VCaP (cell line): ENCODE results near the gene MAGEB17.
"Not testable (repeated sequence)": the region's sequence is repeated elsewhere in the genome, so short reads cannot be mapped to it uniquely, and the experiment has no call there.

ENCODE experiments used
- H3K27ac ChIP-seq: fragments of 450-650 bp; 2 replicates; pipeline ENCODE4 v1.5.1; 2017
- TF ChIP-seq, protein P1 (sequence below): fragments of 450-650 bp; conservative IDR thresholded peaks from 2 replicates; pipeline ENCODE4 v1.5.1; 2017; ENCODE audit warnings: mild to moderate bottlenecking, moderate library complexity

MAGEB17 gene

DNA sequence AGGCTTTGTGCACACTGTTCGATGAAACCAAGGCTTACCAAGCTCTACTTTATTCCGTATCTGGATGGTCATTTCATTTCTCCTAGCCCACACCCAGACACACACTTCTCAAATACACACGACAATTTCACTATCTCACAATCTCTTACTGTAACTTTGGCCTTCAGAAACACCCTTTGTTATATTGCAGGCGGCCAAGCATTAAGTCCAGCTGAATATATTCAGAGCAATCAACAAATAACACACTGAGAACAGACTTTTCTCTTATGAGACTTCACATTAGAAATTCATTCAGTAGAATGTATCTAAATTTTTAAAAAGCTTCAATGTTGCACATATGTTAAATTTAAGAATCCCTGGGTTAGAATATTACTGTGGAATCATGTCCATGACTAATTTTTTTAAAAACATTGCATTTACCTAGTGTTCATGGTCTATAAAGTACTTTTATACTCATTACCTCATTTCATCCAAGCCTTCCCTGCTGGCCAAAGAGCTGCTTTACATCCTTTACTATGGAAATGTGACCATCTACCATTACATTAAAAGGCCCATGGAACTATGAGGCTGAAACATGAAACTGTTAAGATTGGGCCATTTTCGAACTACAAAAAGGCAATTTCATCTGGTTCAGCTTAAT lies 10.5 kb upstream of the MAGEB17 start:
- no peak overlapping the region for H3K27ac ChIP-seq
- TF ChIP-seq, protein P1, sequence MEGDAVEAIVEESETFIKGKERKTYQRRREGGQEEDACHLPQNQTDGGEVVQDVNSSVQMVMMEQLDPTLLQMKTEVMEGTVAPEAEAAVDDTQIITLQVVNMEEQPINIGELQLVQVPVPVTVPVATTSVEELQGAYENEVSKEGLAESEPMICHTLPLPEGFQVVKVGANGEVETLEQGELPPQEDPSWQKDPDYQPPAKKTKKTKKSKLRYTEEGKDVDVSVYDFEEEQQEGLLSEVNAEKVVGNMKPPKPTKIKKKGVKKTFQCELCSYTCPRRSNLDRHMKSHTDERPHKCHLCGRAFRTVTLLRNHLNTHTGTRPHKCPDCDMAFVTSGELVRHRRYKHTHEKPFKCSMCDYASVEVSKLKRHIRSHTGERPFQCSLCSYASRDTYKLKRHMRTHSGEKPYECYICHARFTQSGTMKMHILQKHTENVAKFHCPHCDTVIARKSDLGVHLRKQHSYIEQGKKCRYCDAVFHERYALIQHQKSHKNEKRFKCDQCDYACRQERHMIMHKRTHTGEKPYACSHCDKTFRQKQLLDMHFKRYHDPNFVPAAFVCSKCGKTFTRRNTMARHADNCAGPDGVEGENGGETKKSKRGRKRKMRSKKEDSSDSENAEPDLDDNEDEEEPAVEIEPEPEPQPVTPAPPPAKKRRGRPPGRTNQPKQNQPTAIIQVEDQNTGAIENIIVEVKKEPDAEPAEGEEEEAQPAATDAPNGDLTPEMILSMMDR: no peak

DNA sequence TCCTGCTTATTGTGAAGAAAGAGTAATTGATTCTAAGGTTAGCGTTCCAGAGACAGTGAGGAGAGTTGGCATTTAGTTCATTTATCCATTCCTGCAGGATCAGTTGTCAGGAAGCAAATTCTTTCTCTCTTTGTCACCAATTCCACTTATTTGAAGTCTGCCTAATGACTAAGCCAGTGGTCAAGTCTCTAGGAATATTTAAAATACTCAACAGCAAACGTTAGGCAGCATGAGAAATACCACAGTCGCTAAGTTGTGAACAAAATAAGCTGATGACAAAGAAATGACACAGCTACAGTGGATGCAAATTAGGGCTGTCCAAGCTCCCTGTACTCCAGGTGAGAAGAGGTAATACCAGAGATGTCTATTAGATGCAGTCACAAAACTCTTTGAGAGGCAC lies 6.6 kb upstream of the MAGEB17 start:
- no peak overlapping the region for H3K27ac ChIP-seq
- TF ChIP-seq, protein P1: no peak

DNA sequence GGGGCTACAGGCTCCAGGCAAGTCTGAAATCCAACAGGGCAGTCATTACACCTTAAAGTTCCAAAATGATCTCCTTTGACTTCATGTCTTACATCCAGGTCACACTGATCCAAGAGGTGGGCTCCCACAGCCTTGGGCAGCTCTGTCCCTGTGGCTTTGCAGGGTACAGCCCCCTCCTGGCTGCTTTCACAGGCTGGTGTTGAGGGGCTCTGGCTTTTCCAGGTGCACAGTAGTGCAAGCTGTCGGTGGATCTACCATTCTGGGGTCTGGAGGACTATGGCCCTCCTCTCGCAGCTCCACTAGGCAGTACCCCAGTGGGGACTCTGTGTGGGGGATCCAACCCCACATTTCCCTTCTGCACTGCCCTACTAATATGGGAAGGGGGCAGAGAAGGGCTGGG lies 6.1 kb upstream of the MAGEB17 start:
- H3K27ac ChIP-seq: not testable (repeated sequence)

DNA sequence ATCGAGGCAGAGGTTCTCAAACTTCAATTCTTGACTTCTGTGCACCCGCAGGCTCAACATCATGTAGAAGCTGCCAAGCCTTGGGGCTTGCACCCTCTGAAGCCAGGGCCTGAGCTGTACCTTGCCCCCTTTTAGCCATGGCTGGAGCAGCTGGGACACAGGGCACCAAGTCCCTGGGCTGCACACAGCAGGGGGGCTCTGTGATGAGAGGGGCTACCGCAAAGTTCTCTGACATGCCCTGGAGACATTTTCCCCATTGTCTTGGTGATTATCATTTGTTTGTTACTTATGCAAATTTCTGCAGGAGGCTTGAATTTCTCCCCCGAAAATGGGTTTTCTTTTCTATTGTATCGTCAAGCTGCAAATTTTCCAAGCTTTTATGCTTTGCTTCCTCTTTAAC lies 4.9 kb upstream of the MAGEB17 start:
- no peak overlapping the region for H3K27ac ChIP-seq
- TF ChIP-seq, protein P1: no peak

DNA sequence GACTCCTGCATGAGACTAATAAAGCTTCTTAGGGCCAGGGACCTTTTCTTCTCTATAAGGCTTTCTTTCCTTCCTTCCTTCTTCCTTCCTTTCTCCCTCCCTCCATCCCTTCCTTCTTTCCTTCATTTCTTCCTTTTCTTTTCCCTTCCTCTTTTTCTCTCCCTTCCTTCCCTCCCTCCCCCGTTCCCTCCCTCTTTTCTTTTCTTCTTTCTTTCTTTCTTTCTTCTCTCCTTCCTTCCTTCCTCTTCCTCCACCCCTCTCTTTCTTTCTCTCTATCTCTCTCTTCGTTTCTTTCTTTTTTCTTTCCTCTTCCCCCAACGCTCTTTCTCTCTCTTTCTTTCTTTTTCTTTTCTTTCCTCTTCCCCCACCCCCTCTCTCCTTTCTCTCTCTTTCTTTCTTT lies 2.5 kb upstream of the MAGEB17 start:
- H3K27ac ChIP-seq: no peak overlapping the region
- TF ChIP-seq, protein P1: no peak

DNA sequence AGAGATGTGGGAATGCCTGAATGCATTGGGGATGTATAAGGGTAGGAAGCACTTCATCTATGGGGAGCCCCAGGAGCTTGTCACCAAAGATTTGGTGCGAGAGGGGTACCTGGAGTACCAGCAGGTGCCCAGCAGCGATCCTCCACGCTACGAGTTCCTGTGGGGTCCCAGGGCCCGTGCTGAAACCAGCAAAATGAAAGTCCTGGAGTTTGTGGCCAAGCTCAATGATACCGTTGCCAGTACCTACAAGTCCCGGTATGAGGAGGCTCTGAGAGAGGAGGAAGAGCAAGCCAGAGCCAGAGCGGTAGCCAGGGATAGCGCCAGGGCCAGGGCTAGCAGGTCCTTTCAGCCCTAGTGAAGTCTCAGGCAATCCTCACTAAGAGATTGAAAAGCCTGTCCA lies 3.8 kb downstream of the MAGEB17 start:
- TF ChIP-seq, protein P1: no peak
- no peak overlapping the region for H3K27ac ChIP-seq

DNA sequence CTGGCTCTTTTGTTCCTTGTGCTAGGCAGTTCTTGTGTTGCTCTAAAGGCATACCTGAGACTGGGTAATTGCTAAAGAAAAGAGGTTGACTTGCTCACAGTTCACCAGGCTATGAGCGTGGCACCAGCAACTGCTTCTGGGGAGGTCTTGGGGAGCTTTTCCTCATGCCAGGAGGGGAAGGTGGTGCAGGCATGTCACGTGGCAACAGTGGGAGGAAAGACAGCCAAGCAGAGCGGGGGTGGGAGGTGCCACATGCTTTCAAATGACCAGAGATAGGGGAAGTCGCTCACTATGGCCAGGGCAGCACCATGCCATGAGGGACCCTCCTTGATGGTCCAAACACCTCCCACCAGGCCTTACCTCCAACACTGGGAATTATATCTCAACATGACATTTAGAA lies 4.7 kb downstream of the MAGEB17 start:
- TF ChIP-seq, protein P1: no peak
- H3K27ac ChIP-seq: no peak overlapping the region

DNA sequence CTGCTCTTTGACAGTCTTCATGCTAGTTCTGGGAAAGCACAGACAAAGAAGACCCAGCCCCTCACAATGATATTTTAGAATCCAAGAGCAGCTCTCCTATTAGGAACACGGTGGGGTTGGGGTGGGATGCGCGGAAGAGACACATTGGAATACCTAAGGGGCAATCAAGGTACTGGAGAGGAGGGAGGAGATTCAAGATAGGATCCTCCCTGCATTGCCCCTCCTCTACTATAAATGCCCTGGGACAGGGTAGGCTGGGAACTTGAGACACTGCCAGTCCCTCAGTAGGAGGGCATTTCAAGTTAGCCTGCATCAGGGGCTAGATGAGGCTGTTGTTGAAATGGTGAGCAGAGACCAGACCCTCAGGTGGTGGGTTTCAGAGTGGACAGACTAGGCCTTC lies 5.1 kb downstream of the MAGEB17 start:
- TF ChIP-seq, protein P1: no peak
- H3K27ac ChIP-seq: no peak overlapping the region
